DOHH2 (cell line): ENCODE data around the gene FKBP2.
A peak's percentile ranks its signal among the peaks of the same experiment; 100 is the strongest.

Experiments used
- CTCF ChIP-seq: fragments of 200-600 bp; sonication (generic); IDR thresholded peaks from one replicate; pipeline ENCODE4 v1.5.1; 2014; ENCODE audit warnings: antibody characterized with exemption, mild to moderate bottlenecking, low read depth, low read length; ENCODE audit not compliant: poor library complexity, severe bottlenecking
- EZH2phosphoT487 ChIP-seq: fragments of 200-600 bp; sonication (generic); IDR thresholded peaks from 2 replicates; pipeline ENCODE4 v1.6.1; 2017; ENCODE audit warnings: borderline replicate concordance, mild to moderate bottlenecking, antibody characterized with exemption, low read length, moderate library complexity, mixed read lengths

DNA sequence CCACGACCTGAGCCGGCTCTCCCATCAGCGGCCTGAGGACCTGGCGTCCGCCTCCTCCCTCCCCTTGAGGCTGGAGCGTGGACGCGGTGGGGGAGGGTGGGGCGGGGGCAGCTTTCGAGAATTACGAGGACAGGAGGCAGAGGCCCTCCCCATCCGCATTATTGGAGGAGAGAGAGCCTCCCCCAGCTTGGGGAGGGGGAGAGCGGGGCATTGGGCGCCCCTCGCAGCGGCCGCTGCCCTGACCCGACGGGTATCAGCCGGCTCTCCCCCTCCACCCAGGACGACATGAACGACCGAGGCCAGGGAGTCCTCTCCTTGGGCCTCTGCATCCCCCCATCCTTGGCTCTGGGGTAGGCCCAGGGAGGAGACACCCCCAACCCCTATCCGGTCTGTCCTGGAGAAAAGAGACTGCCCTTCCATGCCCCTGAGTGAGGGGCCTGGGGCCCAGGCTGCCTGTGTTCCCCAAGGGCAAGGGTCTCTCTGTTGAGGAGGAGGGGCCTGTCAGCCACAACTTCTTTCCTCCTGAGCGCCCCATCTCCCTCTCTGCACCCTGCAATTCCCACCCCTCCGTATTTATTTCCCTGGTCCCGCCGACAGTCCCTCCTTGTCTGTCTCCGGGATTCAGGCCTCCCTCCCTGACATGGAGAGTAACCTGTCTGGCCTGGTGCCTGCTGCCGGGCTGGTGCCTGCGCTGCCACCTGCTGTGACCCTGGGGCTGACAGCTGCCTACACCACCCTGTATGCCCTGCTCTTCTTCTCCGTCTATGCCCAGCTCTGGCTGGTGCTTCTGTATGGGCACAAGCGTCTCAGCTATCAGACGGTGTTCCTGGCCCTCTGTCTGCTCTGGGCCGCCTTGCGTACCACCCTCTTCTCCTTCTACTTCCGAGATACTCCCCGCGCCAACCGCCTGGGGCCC is 45.2 kb downstream of the FKBP2 start:
- TF ChIP-seq CTCF, result peak; percentile 41
- no peak for TF ChIP-seq EZH2phosphoT487
